OCI-LY1 (cell line): Measurements from ENCODE around the gene RASAL2.

Experiments
- H2AFZ ChIP-seq: fragments of 200-600 bp; sonication (generic), shearing (Covaris generic); 2 replicates; pipeline ENCODE4 v1.6.0; 2014; ENCODE audit warnings: antibody characterized with exemption, mild to moderate bottlenecking, low read length
- H3F3A ChIP-seq: fragments of 200-600 bp; sonication (generic), shearing (Covaris generic); 2 replicates; pipeline ENCODE4 v1.6.0; 2014; ENCODE audit warnings: mild to moderate bottlenecking, antibody characterized with exemption, low read length, moderate library complexity; ENCODE audit not compliant: insufficient read depth
- H3K27ac ChIP-seq: fragments of 200-600 bp; sonication (generic); 2 replicates; pipeline ENCODE4 v1.5.1; 2014; ENCODE audit warnings: low read length, mixed run types, mild to moderate bottlenecking, low read depth; ENCODE audit not compliant: poor library complexity, severe bottlenecking
- H3K27me3 ChIP-seq: fragments of 200-600 bp; sonication (generic); 2 replicates; pipeline ENCODE4 v1.6.0; 2014; ENCODE audit warnings: antibody characterized with exemption, mild to moderate bottlenecking, low read length, moderate library complexity; ENCODE audit not compliant: insufficient read depth
- H3K36me3 ChIP-seq: fragments of 200-600 bp; sonication (generic); 2 replicates; pipeline ENCODE4 v1.6.1; 2014; ENCODE audit warnings: mild to moderate bottlenecking, antibody characterized with exemption, low read length, moderate library complexity, mixed read lengths; ENCODE audit not compliant: insufficient read depth
- H3K4me1 ChIP-seq: fragments of 200-600 bp; sonication (generic); 2 replicates; pipeline ENCODE4 v1.5.1; 2014; ENCODE audit warnings: mild to moderate bottlenecking, low read length, moderate library complexity; ENCODE audit not compliant: insufficient read depth, severe bottlenecking
- H3K4me2 ChIP-seq: fragments of 200-600 bp; sonication (generic), shearing (Covaris generic); 2 replicates; pipeline ENCODE4 v1.6.1; 2014; ENCODE audit warnings: low read length
- H3K4me3 ChIP-seq: fragments of 200-600 bp; sonication (generic); 2 replicates; pipeline ENCODE4 v1.5.1; 2014; ENCODE audit warnings: low read length, low read depth, mild to moderate bottlenecking, mixed read lengths; ENCODE audit not compliant: poor library complexity, severe bottlenecking
- H3K79me2 ChIP-seq: fragments of 200-600 bp; shearing (Covaris generic); 2 replicates; pipeline ENCODE4 v1.6.1; 2016; ENCODE audit warnings: mixed run types, low read length, mixed read lengths; ENCODE audit not compliant: insufficient read depth
- H3K9ac ChIP-seq: fragments of 200-600 bp; sonication (generic), shearing (Covaris generic); 2 replicates; pipeline ENCODE4 v1.6.1; 2014; ENCODE audit warnings: mild to moderate bottlenecking, low read length, mixed read lengths
- H3K9me2 ChIP-seq: fragments of 200-600 bp; sonication (generic), shearing (Covaris generic); 2 replicates; pipeline ENCODE4 v1.6.1; 2014; ENCODE audit warnings: low read depth, mild to moderate bottlenecking, low read length, mixed read lengths
- H3K9me3 ChIP-seq: fragments of 200-600 bp; shearing (Covaris generic); 2 replicates; pipeline ENCODE4 v1.6.1; 2014; ENCODE audit warnings: low read length, mixed read lengths
- H4K20me1 ChIP-seq: fragments of 200-600 bp; sonication (generic), shearing (Covaris generic); 2 replicates; pipeline ENCODE4 v1.6.0; 2016; ENCODE audit warnings: mild to moderate bottlenecking, low read length; ENCODE audit not compliant: insufficient read depth
- CTCF ChIP-seq: fragments of 200-600 bp; sonication (generic), shearing (Covaris generic); IDR thresholded peaks from 2 replicates; pipeline ENCODE4 v1.5.1; 2017; ENCODE audit warnings: mild to moderate bottlenecking, antibody characterized with exemption, low read length, moderate library complexity, mixed read lengths
- EZH2 ChIP-seq: fragments of 200-600 bp; sonication (generic), shearing (Covaris generic); IDR thresholded peaks from 2 replicates; pipeline ENCODE4 v1.8.0; 2017; ENCODE audit warnings: borderline replicate concordance, mixed run types, mild to moderate bottlenecking, antibody characterized with exemption, low read length, moderate library complexity, mixed read lengths

Gene RASAL2

GRCh38 chr1:178374016-178374415, 280.1 kb downstream of the RASAL2 start:
- Histone ChIP-seq H3K9me3 (no peaks in the 10 kb centered on the region), H3K36me3 (no peaks in the 10 kb centered on the region), H3K4me2 (no peak overlapping the region), H3K9me2 (no peaks in the 10 kb centered on the region), H3F3A (no peaks in the 10 kb centered on the region), H2AFZ (no peak overlapping the region), H3K4me1 (no peaks in the 10 kb centered on the region), H3K79me2 (no peaks in the 10 kb centered on the region), H3K4me3 (no peak overlapping the region), H4K20me1 (no peaks in the 10 kb centered on the region), H3K27ac (no peak overlapping the region), H3K9ac (no peak overlapping the region), H3K27me3 (no peaks in the 10 kb centered on the region)
- TF ChIP-seq CTCF (no peak), EZH2 (no peak)

- H3K4me2 ChIP-seq = no peak overlapping the region
- H3K79me2 ChIP-seq = no peaks in the 10 kb centered on the region
- H3K9me2 ChIP-seq = no peaks in the 10 kb centered on the region
- no peaks in the 10 kb centered on the region for H3K27me3 ChIP-seq
- TF ChIP-seq CTCF (no peak), EZH2 (no peak)
- no peaks in the 10 kb centered on the region for H3K9me3 ChIP-seq
- H3K27ac ChIP-seq = no peak overlapping the region
- no peaks in the 10 kb centered on the region for H4K20me1 ChIP-seq
- H2AFZ ChIP-seq = no peak overlapping the region
- H3F3A ChIP-seq = no peaks in the 10 kb centered on the region
- no peak overlapping the region for H3K9ac ChIP-seq
- no peaks in the 10 kb centered on the region for H3K36me3 ChIP-seq
- no peak overlapping the region for H3K4me3 ChIP-seq
- no peaks in the 10 kb centered on the region for H3K4me1 ChIP-seq
These were observed 282.1 kb downstream of the RASAL2 start for GRCh38 chr1:178376008-178376407.

GRCh38 chr1:178379807-178380206, 285.9 kb downstream of the RASAL2 start:
- TF ChIP-seq EZH2 = no peak
- TF ChIP-seq CTCF = peak; percentile 41
- Histone ChIP-seq H3K27ac (no peak overlapping the region), H3K9me2 (no peaks in the 10 kb centered on the region), H3K9me3 (no peaks in the 10 kb centered on the region), H3K79me2 (no peaks in the 10 kb centered on the region), H3K4me1 (no peaks in the 10 kb centered on the region), H3K27me3 (no peaks in the 10 kb centered on the region), H3K36me3 (no peaks in the 10 kb centered on the region), H2AFZ (no peak overlapping the region), H3F3A (no peaks in the 10 kb centered on the region), H3K9ac (no peak overlapping the region), H3K4me2 (no peak overlapping the region), H3K4me3 (no peak overlapping the region), H4K20me1 (no peaks in the 10 kb centered on the region)
